Activated B cell treated with CpG ODN at 0.5 μM for 24 hours (primary cell): Measurements from ENCODE around the gene PRR36. TPM values are rescaled to one million over a fixed set of nuclear protein-coding genes. Genes with fewer than 3 reads are reported as not detected.

ENCODE experiments used
- ATAC-seq: fragments of 200-7000 bp; cut with Tn5 transposase; one replicate; pipeline ENCODE4 v1.10.0; 2021; ENCODE audit warnings: low read depth, mild to moderate bottlenecking, moderate library complexity
- CTCF ChIA-PET: fragments of 350-600 bp; sonication (Branson Sonifier 250); formaldehyde crosslinking; loops from one replicate; lab custom pipeline; 2021; ENCODE audit warnings: antibody characterized with exemption; lab: Charles Lee
- POLR2A ChIA-PET: fragments of 350-600 bp; sonication (Branson Sonifier 250); formaldehyde crosslinking; loops from one replicate; lab custom pipeline; 2021; ENCODE audit warnings: antibody characterized with exemption; lab: Charles Lee
- DNase-seq: peaks from one replicate; pipeline ENCODE4 v3.0.0; 2022
- H3K27ac Mint-ChIP-seq: one replicate; pipeline ENCODE4 v1.8.0; 2020; ENCODE audit warnings: mixed read lengths
- H3K27me3 Mint-ChIP-seq: one replicate; pipeline ENCODE4 v1.8.0; 2021; ENCODE audit warnings: mixed read lengths
- H3K36me3 Mint-ChIP-seq: one replicate; pipeline ENCODE4 v1.8.0; 2021; ENCODE audit warnings: low read depth, mixed read lengths
- H3K4me1 Mint-ChIP-seq: one replicate; pipeline ENCODE4 v1.8.0; 2021; ENCODE audit warnings: mixed read lengths
- H3K4me3 Mint-ChIP-seq: one replicate; pipeline ENCODE4 v1.8.0; 2020; ENCODE audit warnings: mild to moderate bottlenecking, mixed read lengths
- H3K9me3 Mint-ChIP-seq: one replicate; pipeline ENCODE4 v1.8.0; 2020; ENCODE audit warnings: mixed read lengths
- intact Hi-C: fragments of 100-400 bp; cut with micrococcal nuclease; formaldehyde crosslinking; loops from one replicate; pipeline ENCODE4 v1.15.1; 2024
- total RNA-seq: library from RNA; stranded (reverse); gene quantifications from 2 replicates; pipeline ENCODE4 v1.2.3, GENCODE V29; 2022
- TF ChIP-seq, protein P1 (sequence below): fragments of 200-600 bp; IDR thresholded peaks from one replicate; pipeline ENCODE4 v1.8.0; 2022; ENCODE audit warnings: antibody characterized with exemption, mild to moderate bottlenecking

The PRR36 gene
- total RNA-seq, 1 donor from 2014 or later: not detected

GRCh38 chr19:7901337-7901736 is 27.1 kb upstream of the PRR36 start:
- H3K4me3 Mint-ChIP-seq: no peak overlapping the region
- ATAC-seq (no peak), DNase-seq (no peak)
- H3K27me3 Mint-ChIP-seq: peaks cover 2% of the 10 kb centered on the region
- no peak overlapping the region for H3K27ac Mint-ChIP-seq
- no peaks in the 10 kb centered on the region for H3K9me3 Mint-ChIP-seq
- ChIA-PET CTCF (interaction anchor here (0.6 to 1.4 kb wide), 3 partner anchors 33 to 1180 kb away, joined by 3 to 5 read pairs (median 3); no protein-coding TSS in a partner anchor), POLR2A (interaction anchor here (0.6 to 1.0 kb wide), 4 partner anchors 21 to 235 kb away, joined by 3 to 8 read pairs (median 3); no protein-coding TSS in a partner anchor)
- TF ChIP-seq, protein P1, sequence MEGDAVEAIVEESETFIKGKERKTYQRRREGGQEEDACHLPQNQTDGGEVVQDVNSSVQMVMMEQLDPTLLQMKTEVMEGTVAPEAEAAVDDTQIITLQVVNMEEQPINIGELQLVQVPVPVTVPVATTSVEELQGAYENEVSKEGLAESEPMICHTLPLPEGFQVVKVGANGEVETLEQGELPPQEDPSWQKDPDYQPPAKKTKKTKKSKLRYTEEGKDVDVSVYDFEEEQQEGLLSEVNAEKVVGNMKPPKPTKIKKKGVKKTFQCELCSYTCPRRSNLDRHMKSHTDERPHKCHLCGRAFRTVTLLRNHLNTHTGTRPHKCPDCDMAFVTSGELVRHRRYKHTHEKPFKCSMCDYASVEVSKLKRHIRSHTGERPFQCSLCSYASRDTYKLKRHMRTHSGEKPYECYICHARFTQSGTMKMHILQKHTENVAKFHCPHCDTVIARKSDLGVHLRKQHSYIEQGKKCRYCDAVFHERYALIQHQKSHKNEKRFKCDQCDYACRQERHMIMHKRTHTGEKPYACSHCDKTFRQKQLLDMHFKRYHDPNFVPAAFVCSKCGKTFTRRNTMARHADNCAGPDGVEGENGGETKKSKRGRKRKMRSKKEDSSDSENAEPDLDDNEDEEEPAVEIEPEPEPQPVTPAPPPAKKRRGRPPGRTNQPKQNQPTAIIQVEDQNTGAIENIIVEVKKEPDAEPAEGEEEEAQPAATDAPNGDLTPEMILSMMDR: no peak
- intact Hi-C loops: no loop called here
- H3K36me3 Mint-ChIP-seq: peaks cover 20% of the 10 kb centered on the region
- H3K4me1 Mint-ChIP-seq: peaks cover 31% of the 10 kb centered on the region

- TF ChIP-seq, protein P1: no peak
- Mint-ChIP-seq H3K36me3 (peaks cover 16% of the 10 kb centered on the region), H3K4me3 (no peak overlapping the region), H3K4me1 (peaks cover 29% of the 10 kb centered on the region), H3K27me3 (peaks cover 2% of the 10 kb centered on the region), H3K9me3 (no peaks in the 10 kb centered on the region), H3K27ac (no peak overlapping the region)
- ChIA-PET POLR2A (interaction anchor here (0.6 to 1.2 kb wide), 5 partner anchors 21 to 547 kb away, joined by 3 to 8 read pairs (median 4); no protein-coding TSS in a partner anchor), CTCF (interaction anchor here (0.6 to 1.9 kb wide), 4 partner anchors 32 to 1180 kb away, joined by 3 to 5 read pairs (median 4); no protein-coding TSS in a partner anchor)
- intact Hi-C loops: no loop called here
- no peak for ATAC-seq
- no peak for DNase-seq
Observed at GRCh38 chr19:7900931-7901330, 26.7 kb upstream of the PRR36 start.

DNA sequence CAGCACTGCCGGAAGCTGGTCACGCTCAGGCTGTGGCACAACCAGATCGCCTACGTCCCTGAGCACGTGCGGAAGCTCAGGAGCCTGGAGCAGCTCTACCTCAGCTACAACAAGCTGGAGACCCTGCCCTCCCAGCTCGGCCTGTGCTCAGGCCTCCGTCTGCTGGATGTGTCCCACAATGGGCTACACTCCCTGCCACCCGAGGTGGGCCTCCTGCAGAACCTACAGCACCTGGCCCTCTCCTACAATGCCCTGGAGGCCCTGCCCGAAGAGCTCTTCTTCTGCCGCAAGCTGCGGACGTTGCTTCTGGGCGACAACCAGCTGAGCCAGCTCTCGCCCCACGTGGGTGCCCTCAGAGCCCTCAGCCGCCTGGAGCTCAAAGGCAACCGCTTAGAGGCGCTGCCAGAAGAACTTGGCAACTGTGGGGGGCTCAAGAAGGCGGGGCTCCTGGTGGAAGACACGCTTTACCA is 26.2 kb upstream of the PRR36 start:
- CTCF ChIA-PET: interaction anchor here (0.9 to 1.9 kb wide), 3 partner anchors 32 to 332 kb away, joined by 3 to 5 read pairs (median 4); partner anchors contain the start of gene TIMM44
- ATAC-seq (no peak), DNase-seq (no peak)
- intact Hi-C loops: no loop called here
- POLR2A ChIA-PET: interaction anchor here (0.6 to 1.2 kb wide), 3 partner anchors 22 to 546 kb away, joined by 3 to 4 read pairs (median 4); no protein-coding TSS in a partner anchor
- peaks cover 24% of the 10 kb centered on the region for H3K4me1 Mint-ChIP-seq
- TF ChIP-seq, protein P1: no peak
- no peak overlapping the region for H3K27ac Mint-ChIP-seq
- H3K4me3 Mint-ChIP-seq: no peak overlapping the region
- H3K27me3 Mint-ChIP-seq: peaks cover 6% of the 10 kb centered on the region
- H3K9me3 Mint-ChIP-seq: no peaks in the 10 kb centered on the region
- peaks cover 11% of the 10 kb centered on the region for H3K36me3 Mint-ChIP-seq

DNA sequence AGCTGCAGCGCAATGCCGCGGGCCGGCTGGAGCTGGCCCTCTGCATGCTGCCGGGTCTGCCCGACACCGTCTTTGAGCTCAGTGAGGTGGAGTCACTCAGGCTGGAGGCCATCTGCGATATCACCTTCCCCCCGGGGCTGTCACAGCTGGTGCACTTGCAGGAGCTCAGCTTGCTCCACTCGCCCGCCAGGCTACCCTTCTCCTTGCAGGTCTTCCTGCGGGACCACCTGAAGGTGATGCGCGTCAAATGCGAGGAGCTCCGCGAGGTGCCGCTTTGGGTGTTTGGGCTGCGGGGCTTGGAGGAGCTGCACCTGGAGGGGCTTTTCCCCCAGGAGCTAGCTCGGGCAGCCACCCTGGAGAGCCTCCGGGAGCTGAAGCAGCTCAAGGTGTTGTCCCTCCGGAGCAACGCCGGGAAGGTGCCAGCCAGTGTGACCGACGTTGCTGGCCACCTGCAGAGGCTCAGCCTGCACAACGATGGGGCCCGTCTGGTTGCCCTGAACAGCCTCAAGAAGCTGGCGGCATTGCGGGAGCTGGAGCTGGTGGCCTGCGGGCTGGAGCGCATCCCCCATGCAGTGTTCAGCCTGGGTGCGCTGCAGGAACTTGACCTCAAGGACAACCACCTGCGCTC is 25.7 kb upstream of the PRR36 start:
- CTCF ChIA-PET: interaction anchor here (0.9 to 1.9 kb wide), 3 partner anchors 31 to 332 kb away, joined by 3 to 5 read pairs (median 4); partner anchors contain the start of gene TIMM44
- H3K36me3 Mint-ChIP-seq: peaks cover 8% of the 10 kb centered on the region
- POLR2A ChIA-PET: interaction anchor here (1.2 kb wide), 1 partner anchor 262 kb away, joined by 4 read pairs; no protein-coding TSS in a partner anchor
- ATAC-seq (no peak), DNase-seq (no peak)
- intact Hi-C loops: no loop called here
- H3K27me3 Mint-ChIP-seq: peaks cover 10% of the 10 kb centered on the region
- H3K27ac Mint-ChIP-seq: no peak overlapping the region
- TF ChIP-seq, protein P1: no peak
- H3K4me3 Mint-ChIP-seq: no peak overlapping the region
- H3K4me1 Mint-ChIP-seq: peaks cover 19% of the 10 kb centered on the region
- H3K9me3 Mint-ChIP-seq: no peaks in the 10 kb centered on the region

GRCh38 chr19:7898967-7899366 is 24.8 kb upstream of the PRR36 start:
- peaks cover 13% of the 10 kb centered on the region for H3K4me1 Mint-ChIP-seq
- intact Hi-C loops: no loop called here
- peaks cover 13% of the 10 kb centered on the region for H3K27me3 Mint-ChIP-seq
- DNase-seq (no peak), ATAC-seq (no peak)
- TF ChIP-seq, protein P1: no peak
- CTCF ChIA-PET: no interaction called here
- H3K9me3 Mint-ChIP-seq: no peaks in the 10 kb centered on the region
- H3K36me3 Mint-ChIP-seq: peaks cover 3% of the 10 kb centered on the region
- POLR2A ChIA-PET: interaction anchor here (0.6 kb wide), 1 partner anchor 28 kb away, joined by 9 read pairs; no protein-coding TSS in a partner anchor
- H3K4me3 Mint-ChIP-seq: no peak overlapping the region
- no peak overlapping the region for H3K27ac Mint-ChIP-seq
